Immature natural killer cell (primary cell): ENCODE measurements around the gene ADAR. TPM values are rescaled to one million over a fixed set of nuclear protein-coding genes. Genes with fewer than 3 reads are reported as not detected.

Source experiments
- DNase-seq, 3 donors: peaks; one replicate each; pipeline ENCODE4 v3.0.0; 2022; ENCODE audit warnings: mixed read lengths in 1 of 3
- H3K27ac Mint-ChIP-seq, 6 donors: one replicate each; pipeline ENCODE4 v1.8.0; 2020; ENCODE audit warnings: mixed read lengths in 6 of 6, mild to moderate bottlenecking in 5 of 6, inconsistent platforms in 4 of 6, moderate library complexity in 3 of 6
- H3K27me3 Mint-ChIP-seq, 3 donors: one replicate each; pipeline ENCODE4 v1.8.0; 2020 to 2021; ENCODE audit warnings: low read depth in 3 of 3, mild to moderate bottlenecking in 3 of 3, mixed read lengths in 3 of 3, moderate library complexity in 3 of 3, inconsistent platforms in 1 of 3
- H3K36me3 Mint-ChIP-seq, 3 donors: one replicate each; pipeline ENCODE4 v1.8.0; 2020; ENCODE audit warnings: mixed read lengths in 3 of 3, inconsistent platforms in 2 of 3, mild to moderate bottlenecking in 2 of 3
- H3K4me1 Mint-ChIP-seq, 2 donors: one replicate each; pipeline ENCODE4 v1.8.0; 2020; ENCODE audit warnings: inconsistent platforms in 2 of 2, mild to moderate bottlenecking in 2 of 2, mixed read lengths in 2 of 2, moderate library complexity in 1 of 2
- H3K4me3 Mint-ChIP-seq, 5 donors: one replicate each; pipeline ENCODE4 v1.8.0; 2020; ENCODE audit warnings: mild to moderate bottlenecking in 5 of 5, mixed read lengths in 5 of 5, inconsistent platforms in 3 of 5, moderate library complexity in 3 of 5
- H3K9me3 Mint-ChIP-seq, 6 donors: one replicate each; pipeline ENCODE4 v1.8.0; 2020; ENCODE audit warnings: mild to moderate bottlenecking in 6 of 6, mixed read lengths in 6 of 6, inconsistent platforms in 4 of 6, moderate library complexity in 3 of 6
- polyA plus RNA-seq, 3 donors: library from polyadenylated mRNA; unstranded; fragments of 300-500 nt; fragmentation: Illumina TruSeq; gene quantifications; one replicate each; pipeline ENCODE4 v1.2.3, GENCODE V29; 2021

Gene ADAR
- polyA plus RNA-seq, 3 donors from 2014 or later: 47.4 to 169 (median 70.1) TPM

- Mint-ChIP-seq H3K36me3 (peaks cover 0 to 4% (median 0%) of the 10 kb centered on the region in 3 donors), H3K27me3 (peaks cover 0 to 12% (median 3%) of the 10 kb centered on the region in 3 donors), H3K27ac (peak overlapping the region in 1 of 6 donors; percentile 28), H3K4me3 (peak overlapping the region in 3 of 5 donors; percentile 15 to 51 (median 40)), H3K9me3 (peaks cover 0 to 3% (median 0%) of the 10 kb centered on the region in 6 donors), H3K4me1 (peaks cover 16 to 47% of the 10 kb centered on the region in 2 donors)
- no peak for DNase-seq
Observed at GRCh38 chr1:154624746-154625643, 17.0 kb upstream of the ADAR start.

DNA sequence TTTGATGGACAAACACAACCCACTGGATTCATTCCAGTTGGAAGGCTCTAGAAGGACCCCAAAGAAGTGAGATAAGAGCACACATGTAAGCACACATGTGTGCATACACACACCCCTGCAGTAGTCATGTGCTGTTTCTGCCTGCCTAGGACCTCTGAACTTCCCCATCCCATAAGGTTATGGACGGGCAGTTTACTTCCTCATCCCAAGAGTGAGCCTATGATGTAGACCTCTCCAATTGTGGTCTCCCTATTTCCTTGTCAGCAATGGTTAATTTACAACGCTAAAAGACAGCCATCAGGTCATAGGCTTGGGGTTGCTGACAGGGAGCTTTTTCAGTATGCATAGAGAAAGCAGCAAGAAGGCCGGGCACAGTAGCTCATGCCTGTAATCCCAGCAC lies 15.4 kb upstream of the ADAR start:
- DNase-seq: no peak
- Mint-ChIP-seq H3K27ac (no peak overlapping the region), H3K4me3 (no peak overlapping the region), H3K27me3 (peaks cover 0 to 12% (median 3%) of the 10 kb centered on the region in 3 donors), H3K36me3 (peaks cover 0 to 4% (median 2%) of the 10 kb centered on the region in 3 donors), H3K4me1 (peaks cover 19 to 44% of the 10 kb centered on the region in 2 donors), H3K9me3 (no peaks in the 10 kb centered on the region)

GRCh38 chr1:154622503-154623039 lies 14.6 kb upstream of the ADAR start:
- peaks cover 15 to 39% of the 10 kb centered on the region in 2 donors for H3K4me1 Mint-ChIP-seq
- no peak overlapping the region for H3K4me3 Mint-ChIP-seq
- peaks cover 0 to 7% (median 0%) of the 10 kb centered on the region in 3 donors for H3K27me3 Mint-ChIP-seq
- DNase-seq: no peak
- no peaks in the 10 kb centered on the region for H3K9me3 Mint-ChIP-seq
- H3K27ac Mint-ChIP-seq: peak overlapping the region in 1 of 6 donors; percentile 53
- peaks cover 0 to 4% (median 4%) of the 10 kb centered on the region in 3 donors for H3K36me3 Mint-ChIP-seq

GRCh38 chr1:154621875-154622274 lies 13.9 kb upstream of the ADAR start:
- H3K9me3 Mint-ChIP-seq: no peaks in the 10 kb centered on the region
- no peak for DNase-seq
- peaks cover 11 to 34% of the 10 kb centered on the region in 2 donors for H3K4me1 Mint-ChIP-seq
- H3K27ac Mint-ChIP-seq: peak overlapping the region in 1 of 6 donors; percentile 34
- no peak overlapping the region for H3K4me3 Mint-ChIP-seq
- H3K36me3 Mint-ChIP-seq: peaks cover 0 to 4% (median 4%) of the 10 kb centered on the region in 3 donors
- peaks cover 0 to under 1% (median 0%) of the 10 kb centered on the region in 3 donors for H3K27me3 Mint-ChIP-seq

GRCh38 chr1:154620751-154621150 lies 12.8 kb upstream of the ADAR start:
- Mint-ChIP-seq H3K27me3 (no peaks in the 10 kb centered on the region), H3K9me3 (no peaks in the 10 kb centered on the region), H3K27ac (peak overlapping the region in 1 of 6 donors; percentile 59)

GRCh38 chr1:154619181-154619948 lies 11.4 kb upstream of the ADAR start:
- Mint-ChIP-seq H3K27me3 (no peaks in the 10 kb centered on the region), H3K9me3 (no peaks in the 10 kb centered on the region), H3K27ac (no peak overlapping the region), H3K36me3 (peaks cover 0 to 4% (median 4%) of the 10 kb centered on the region in 3 donors), H3K4me3 (no peak overlapping the region), H3K4me1 (peaks cover 4 to 22% of the 10 kb centered on the region in 2 donors)
- no peak for DNase-seq

More at GRCh38 chr1:154620751-154621150, 12.8 kb upstream of the ADAR start:
- H3K4me3 Mint-ChIP-seq: no peak overlapping the region
- no peak for DNase-seq
- H3K4me1 Mint-ChIP-seq: peaks cover 4 to 27% of the 10 kb centered on the region in 2 donors
- peaks cover 0 to 4% (median 4%) of the 10 kb centered on the region in 3 donors for H3K36me3 Mint-ChIP-seq

DNA sequence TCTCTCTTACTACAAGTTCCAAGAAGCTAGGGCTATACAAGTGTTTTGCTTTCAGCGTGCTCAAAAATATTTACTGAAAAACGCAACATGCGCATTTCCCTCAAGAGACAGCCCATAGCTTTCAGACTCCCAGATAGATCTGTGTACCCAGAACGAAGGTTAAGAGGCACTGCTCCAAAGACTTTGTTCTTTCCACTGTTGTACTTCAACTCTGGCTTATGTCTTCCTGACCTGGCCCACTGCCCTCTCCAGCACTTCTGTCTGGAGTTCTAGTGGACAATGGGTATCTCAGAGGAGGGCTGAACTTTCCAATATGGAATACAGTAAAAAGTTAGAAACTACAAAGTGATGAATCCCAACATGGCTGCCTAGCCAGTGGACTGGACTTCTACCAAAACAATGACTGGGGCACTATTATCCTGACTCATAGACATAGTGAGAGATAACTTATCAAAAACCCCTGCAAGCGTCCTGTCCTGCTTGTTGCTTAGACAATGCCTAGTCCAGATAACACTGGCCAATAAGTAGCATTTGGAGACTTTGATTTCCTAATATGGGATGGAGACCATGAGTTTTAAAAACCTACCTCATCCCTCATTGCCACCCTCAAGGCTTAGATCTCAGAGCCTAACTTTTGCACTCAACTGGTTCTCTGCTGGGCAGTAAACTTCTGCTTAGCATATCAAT lies 8.8 kb upstream of the ADAR start:
- no peak overlapping the region for H3K27ac Mint-ChIP-seq
- H3K4me1 Mint-ChIP-seq: peaks cover 4 to 14% of the 10 kb centered on the region in 2 donors
- DNase-seq: no peak
- no peak overlapping the region for H3K4me3 Mint-ChIP-seq
- no peaks in the 10 kb centered on the region for H3K9me3 Mint-ChIP-seq
- H3K27me3 Mint-ChIP-seq: no peaks in the 10 kb centered on the region
- peaks cover 0 to 4% (median 0%) of the 10 kb centered on the region in 3 donors for H3K36me3 Mint-ChIP-seq

GRCh38 chr1:154615411-154615810 lies 7.4 kb upstream of the ADAR start:
- Mint-ChIP-seq H3K27me3 (no peaks in the 10 kb centered on the region), H3K4me3 (no peak overlapping the region), H3K4me1 (peaks cover 4 to 20% of the 10 kb centered on the region in 2 donors), H3K36me3 (peaks cover 0 to 4% (median 0%) of the 10 kb centered on the region in 3 donors), H3K27ac (no peak overlapping the region), H3K9me3 (no peaks in the 10 kb centered on the region)
- no peak for DNase-seq

GRCh38 chr1:154614901-154615300 lies 6.9 kb upstream of the ADAR start:
- H3K9me3 Mint-ChIP-seq: no peaks in the 10 kb centered on the region
- peaks cover 0 to 4% (median 0%) of the 10 kb centered on the region in 3 donors for H3K36me3 Mint-ChIP-seq
- no peak for DNase-seq
- no peaks in the 10 kb centered on the region for H3K27me3 Mint-ChIP-seq
- H3K4me3 Mint-ChIP-seq: no peak overlapping the region
- H3K27ac Mint-ChIP-seq: no peak overlapping the region
- peaks cover 4 to 23% of the 10 kb centered on the region in 2 donors for H3K4me1 Mint-ChIP-seq

GRCh38 chr1:154614247-154614646 lies 6.3 kb upstream of the ADAR start:
- Mint-ChIP-seq H3K27me3 (no peaks in the 10 kb centered on the region), H3K27ac (peak overlapping the region in 1 of 6 donors; percentile 32), H3K36me3 (peaks cover 0 to 4% (median 0%) of the 10 kb centered on the region in 3 donors), H3K9me3 (no peaks in the 10 kb centered on the region), H3K4me1 (peaks cover 9 to 30% of the 10 kb centered on the region in 2 donors), H3K4me3 (no peak overlapping the region)
- no peak for DNase-seq

DNA sequence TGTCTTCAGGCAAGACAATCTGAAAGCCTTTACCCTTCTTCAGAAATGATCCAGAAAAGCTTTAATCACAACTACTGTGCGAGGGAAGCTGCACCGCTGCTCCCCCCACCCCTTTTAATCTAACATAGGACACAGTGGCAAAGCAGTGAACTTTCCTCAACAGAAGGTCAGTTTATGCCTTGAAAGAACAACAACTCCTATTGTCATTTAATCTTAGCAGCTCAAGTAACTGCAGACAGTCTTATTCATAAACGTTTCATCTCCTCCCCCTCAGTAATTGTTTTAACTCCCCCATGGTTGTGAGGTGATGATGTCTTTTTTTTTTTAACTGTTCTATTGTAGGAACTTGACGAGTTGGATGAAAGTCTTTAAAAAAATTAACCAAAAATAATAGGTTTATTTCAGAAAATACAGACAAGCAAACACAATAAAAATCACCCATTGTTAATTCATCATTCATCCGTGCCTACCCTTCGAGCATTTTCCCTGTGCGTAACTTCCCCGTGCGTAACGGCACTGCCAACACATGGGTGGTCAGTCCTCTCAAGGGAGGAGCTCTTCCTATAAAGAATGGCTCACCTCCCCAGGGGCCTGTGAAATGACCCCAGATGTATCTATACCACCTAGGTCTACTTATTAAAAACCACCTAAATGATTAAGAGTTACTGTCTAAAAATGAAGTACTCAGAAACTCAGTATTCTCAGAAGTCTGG lies 3.3 kb upstream of the ADAR start:
- Mint-ChIP-seq H3K4me3 (no peak overlapping the region), H3K4me1 (peaks cover 24 to 52% of the 10 kb centered on the region in 2 donors), H3K27me3 (peaks cover 3 to 8% (median 8%) of the 10 kb centered on the region in 3 donors), H3K27ac (peak overlapping the region in 1 of 6 donors; percentile 26), H3K36me3 (no peaks in the 10 kb centered on the region), H3K9me3 (no peaks in the 10 kb centered on the region)
- no peak for DNase-seq
